ENCODE measurements around the gene MZF1.
A peak's percentile ranks its signal among the peaks of the same experiment; 100 is the strongest.
"Not testable (repeated sequence)": the region's sequence is repeated elsewhere in the genome, so short reads cannot be mapped to it uniquely, and the experiment has no call there.

Gene MZF1

DNA sequence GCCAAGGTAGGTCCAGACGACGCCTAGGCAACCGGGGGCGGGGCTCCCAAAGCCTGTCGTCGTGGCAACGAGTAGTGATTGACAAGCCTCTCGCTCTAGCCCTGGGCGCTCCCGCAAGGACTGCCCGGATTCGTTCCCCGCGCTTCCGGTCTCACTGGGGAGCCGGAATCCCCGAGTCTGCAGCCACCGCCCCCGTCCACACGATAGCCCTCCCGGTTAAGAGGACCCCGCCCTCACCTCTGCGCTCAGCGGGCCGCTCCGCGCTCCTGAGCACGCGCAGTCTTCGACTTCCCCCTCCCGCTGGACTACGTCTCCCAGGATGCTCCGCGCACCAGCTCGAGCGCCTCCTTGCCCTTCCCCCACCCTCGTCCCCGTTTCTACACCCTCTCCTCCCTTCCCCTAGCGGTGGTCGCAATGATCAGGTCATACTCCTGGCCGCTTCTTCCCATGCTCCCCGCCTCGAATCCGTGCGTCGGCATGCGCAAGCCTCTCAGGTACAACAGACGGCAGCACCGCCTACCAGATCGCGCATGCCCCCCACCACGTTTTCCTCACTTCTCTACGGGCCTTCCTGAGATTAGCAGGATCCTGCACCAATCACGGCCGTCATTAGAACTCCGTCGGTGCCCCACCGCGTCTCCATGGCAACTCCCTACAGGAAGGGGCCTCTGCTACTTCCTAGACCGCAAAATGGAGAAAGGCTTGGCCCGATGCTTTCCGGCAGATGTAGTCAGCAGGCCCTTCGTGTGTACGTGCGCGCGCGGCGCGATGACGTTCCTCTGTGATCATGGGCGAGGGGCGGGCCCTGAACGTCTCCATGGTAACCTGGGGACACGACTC lies at the start of gene MZF1:
Gene MZF1 (minus strand): TSS at position 518 of the 840 bp plus-strand sequence. CDS start 1,946 bp downstream, outside the sequence.
- DNase-seq (ENCODE audit: insufficient read length, low spot score) (peak; percentile 99), FAIRE-seq (no peak)
- TF ChIP-seq POLR2A (IDR thresholded peaks at IDR 0.05; ENCODE audit: low read depth, low read length), result peak; percentile 67

DNA sequence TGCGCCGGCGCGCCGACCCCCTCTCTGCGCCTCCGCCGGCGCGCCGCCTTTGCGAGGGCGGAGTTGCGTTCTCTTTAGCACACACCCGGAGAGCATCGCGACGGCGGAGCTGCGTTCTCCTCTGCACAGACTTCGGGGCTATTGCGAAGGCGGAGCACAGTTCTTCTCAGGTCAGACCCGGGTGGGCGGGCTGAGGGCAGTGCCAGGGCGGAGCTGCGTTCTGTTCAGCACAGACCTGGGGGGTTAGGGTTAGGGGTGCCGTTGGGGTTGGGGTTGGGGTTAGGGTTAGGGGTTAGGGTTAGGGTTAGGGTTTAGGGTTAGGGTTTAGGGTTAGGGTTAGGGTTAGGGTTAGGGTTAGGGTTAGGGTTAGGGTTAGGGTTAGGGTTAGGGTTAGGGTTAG lies 34.1 kb upstream of the MZF1 start:
- DNase-seq (ENCODE audit: insufficient read length, low spot score), result not testable (repeated sequence)

DNA sequence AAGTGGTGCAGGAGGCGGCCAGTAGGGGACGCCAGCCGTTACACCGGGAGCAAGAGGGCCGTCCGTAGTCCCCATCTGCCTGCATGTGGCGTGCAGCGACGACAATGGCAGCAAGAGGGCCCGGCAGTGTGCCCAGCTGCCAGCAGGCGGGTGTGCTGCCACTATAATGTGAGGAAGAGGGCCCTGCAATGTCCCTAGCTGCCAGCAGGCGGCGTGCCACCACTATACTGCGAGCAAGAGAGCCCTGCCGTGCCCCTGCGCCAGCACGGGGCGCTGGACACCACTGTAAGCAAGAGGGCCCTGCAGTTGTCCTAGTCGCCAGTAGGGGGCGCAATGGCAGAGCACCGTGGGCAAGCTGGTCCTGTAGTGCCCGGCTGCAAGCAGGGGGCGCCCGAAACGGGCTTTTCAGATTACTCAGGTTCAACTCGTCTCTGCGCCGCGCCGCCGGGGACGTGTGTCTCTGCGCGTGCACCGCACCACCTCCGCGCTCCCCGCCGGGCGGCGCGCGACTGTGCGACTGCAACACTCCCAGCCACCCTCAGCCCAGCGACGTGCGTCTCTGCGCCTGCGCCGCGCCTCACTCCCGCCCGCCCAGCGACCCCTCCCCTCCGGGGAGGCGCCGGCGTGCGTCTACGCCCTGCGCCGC lies 33.2 kb upstream of the MZF1 start:
- not testable (repeated sequence) for DNase-seq (ENCODE audit: insufficient read length, low spot score); FAIRE-seq

More for the DNA sequence above, 34.1 kb upstream of the MZF1 start:
- not testable (repeated sequence) for FAIRE-seq

DNA sequence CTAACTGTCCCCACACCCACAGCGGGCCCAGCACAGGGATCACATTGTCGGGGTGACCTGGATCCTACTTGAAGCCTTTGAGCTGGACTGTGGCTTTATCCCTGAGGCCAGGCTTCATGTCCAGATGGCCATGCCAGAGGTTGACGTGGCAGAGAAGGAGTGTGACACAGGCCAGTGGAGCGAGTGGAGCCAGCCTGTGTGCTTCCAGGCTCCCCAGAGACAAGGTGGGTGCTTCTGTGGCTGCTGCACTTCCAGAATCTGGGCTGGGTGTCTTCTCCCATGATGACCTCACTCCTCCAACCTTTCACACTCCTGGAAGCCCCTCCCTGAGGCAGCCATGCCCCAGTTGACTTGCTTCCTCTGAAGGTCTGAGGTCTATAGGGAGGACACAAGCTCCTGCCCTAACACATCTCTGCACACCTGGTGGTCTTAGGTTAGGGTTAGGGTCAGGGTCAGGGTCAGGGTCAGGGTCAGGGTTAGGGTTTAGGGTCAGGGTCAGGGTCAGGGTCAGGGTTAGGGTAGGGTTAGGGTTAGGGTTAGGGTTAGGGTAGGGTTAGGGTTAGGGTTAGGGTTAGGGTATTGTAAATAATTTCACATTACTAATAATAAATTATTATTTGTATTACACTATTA lies 13.1 kb upstream of the MZF1 start:
- FAIRE-seq, result no peak
- no peak for TF ChIP-seq POLR2A (IDR thresholded peaks at IDR 0.05; ENCODE audit: low read depth, low read length)
- no peak for DNase-seq (ENCODE audit: insufficient read length, low spot score)

DNA sequence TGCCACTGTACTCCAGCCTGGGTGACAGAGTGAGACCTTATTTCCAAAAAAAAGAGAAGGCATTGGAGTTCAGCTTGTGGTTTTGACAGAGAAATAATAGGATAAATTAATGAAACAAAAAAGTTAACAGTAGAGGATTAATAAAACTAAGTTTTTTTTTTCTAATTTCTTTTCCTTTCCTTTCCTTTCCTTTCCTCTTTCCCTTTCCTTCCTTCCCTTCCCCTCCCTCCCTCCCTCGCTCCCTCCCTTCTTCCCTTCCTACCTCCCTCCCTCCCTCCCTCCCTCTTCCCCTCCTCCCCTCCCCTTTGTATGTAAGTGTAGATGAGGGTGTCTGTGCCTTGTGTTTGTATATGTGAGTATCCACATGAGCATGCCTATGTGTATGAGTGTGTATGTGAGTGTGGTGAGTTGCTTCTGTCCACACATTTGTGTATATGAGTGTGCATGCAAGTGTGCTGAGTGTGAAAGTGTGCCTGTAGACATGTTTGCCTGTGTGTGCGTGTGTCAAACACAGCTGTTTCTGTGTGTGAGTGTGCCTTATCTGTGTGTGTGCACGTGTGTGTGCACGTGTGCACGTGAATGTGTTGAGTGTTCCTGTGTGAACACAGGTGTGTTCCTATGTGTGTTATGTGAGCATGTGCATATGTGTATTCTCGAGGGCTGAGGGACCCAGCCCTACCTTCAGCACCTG lies 12.5 kb upstream of the MZF1 start:
- DNase-seq (ENCODE audit: insufficient read length, low spot score) (no peak), FAIRE-seq (no peak)
- no peak for TF ChIP-seq POLR2A (IDR thresholded peaks at IDR 0.05; ENCODE audit: low read depth, low read length)

DNA sequence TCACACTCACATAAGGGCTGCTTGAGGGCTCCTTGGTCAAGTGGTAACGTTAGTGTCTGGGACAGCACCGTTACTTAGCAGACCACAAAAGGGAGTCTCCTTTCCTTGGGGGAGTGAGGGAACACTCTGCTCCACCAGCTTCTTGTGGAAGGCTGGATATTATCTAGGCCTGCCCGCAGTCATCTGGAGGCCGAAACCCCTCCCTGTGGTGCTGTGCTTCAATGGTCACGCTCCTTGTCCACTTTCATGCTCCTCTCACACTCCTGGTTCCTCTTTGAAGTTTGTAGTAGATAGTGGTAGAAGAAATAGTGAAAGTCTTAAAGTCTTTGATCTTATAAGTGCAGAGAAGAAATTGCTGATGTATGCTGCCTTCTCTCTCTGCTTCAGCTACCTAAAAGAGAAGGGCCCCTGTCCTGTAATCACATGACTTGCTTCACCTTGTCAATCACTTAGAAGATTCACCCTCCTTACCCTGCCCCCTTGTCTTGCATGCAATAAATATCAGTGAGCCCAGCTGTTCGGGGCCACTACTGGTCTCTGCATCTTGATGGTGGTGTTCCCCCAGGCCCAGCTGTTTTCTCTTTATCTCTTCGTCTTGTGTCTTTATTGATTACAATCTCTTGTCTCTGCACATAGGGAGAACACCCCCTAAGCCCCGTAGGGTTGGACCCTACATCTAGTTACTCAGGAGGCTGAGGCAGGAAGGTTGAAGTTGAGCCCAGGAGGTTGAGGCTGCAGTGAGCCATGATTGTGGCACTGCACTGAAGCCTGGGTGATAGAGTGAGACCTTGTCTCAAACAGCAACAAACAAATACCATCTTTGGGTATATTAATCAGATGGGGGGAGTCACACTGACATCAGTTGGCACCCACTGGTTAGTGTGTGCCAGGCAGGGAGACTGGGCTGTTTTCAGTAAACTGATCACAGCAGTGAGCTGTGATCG lies 11.6 kb upstream of the MZF1 start:
- FAIRE-seq, result no peak
- no peak for DNase-seq (ENCODE audit: insufficient read length, low spot score)
- no peak for TF ChIP-seq POLR2A (IDR thresholded peaks at IDR 0.05; ENCODE audit: low read depth, low read length)

DNA sequence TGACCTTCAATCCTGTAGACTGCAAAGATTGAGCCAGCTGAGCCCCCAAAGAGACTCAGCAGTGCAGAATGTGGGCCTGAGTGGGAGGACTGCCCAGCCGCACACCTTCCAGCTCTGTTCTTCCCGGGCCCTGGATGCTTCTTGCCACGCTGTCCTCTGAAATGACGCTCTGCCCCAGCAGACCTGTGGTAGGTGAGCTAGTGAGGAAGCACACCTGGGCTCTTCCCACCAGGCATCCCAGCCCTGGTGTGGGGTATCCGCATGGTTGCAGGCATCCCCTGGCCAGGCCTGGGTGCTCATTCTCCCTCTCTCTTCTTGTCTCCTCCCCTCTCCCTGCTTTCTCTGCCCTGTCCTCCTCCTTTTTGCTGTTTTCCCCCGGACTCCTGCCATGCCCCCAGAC lies 9.8 kb upstream of the MZF1 start:
- FAIRE-seq, result no peak

DNA sequence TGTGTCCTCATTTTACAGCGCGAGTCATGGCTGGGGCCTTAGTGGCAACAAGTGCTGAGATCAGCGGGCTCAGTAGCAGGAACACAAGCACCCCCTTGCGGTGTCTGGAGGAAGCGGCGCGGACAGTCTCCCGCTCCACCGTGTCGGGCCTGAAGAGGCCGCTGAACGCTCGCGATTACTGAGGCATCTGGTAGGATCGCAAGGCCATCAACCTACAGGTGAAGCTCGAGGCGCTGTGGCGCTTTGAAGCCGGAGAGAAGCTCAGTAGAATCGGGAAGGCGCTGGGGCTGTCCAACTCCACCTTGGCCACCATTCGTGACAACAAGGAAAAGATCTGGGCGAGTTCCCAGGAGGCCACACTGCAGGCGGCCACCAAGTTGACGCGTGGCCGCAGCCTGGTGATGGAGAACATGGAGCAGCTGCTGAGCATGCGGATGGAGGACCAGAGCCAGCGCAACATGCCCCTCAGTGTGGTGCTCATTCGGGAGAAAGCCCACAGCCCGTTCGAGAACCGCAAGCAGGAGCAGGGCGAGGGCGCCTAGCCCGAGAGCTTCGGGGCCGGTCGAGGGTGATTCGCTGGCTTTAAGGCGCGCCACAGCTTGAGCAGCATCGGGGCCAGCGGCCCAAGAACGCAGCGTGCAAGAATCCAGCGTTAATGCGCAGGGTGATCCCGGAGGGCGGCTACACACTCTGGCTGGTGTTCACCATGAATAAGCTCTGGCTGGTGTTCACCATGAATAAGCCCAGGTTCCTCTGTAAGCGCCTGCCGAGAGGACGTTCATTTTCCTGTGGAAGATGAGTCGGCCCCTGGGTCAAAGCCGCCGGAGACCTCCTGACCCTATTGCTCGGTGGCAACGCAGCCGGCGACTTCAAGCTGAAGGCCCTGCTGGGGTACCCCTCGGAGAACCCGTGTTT lies 8.3 kb upstream of the MZF1 start:
- FAIRE-seq (no peak), DNase-seq (ENCODE audit: insufficient read length, low spot score) (no peak)
- TF ChIP-seq POLR2A (IDR thresholded peaks at IDR 0.05; ENCODE audit: low read depth, low read length), result no peak

More for the DNA sequence above, 9.8 kb upstream of the MZF1 start:
- DNase-seq (ENCODE audit: insufficient read length, low spot score), result no peak
- TF ChIP-seq POLR2A (IDR thresholded peaks at IDR 0.05; ENCODE audit: low read depth, low read length), result no peak

DNA sequence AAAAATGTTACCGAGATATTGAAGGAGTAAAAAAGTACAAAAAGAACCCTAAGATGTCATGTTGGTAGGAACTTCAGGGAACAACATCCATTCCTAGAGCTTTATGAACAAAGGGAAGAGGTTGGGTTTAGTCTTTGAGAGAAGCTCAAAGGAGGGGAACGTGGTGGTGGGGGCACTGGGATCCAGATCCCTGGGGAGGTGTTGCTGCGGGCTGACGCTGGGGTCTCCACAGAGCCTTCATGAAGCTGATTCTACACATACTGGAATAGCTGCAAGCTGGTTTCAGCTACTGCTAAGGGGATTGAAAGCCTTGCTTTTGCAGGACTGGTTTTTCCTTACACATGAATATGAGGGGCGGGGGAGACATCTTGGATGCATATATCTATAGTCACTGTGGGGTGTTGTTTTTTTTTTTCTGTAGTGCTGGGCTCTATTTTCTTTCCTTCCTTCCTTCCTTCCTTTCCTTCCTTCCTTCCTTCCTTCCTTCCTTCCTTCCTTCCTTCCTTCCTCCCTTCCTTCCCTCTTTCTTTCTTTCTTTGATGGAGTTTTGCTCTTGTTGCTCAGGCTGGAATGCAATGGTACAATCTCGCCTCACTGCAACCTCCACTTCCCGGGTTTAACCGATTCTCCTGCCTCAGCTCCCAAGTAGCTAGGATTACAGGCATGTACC lies 6.5 kb upstream of the MZF1 start:
- FAIRE-seq (no peak), DNase-seq (ENCODE audit: insufficient read length, low spot score) (no peak)
- TF ChIP-seq POLR2A (IDR thresholded peaks at IDR 0.05; ENCODE audit: low read depth, low read length), result no peak

DNA sequence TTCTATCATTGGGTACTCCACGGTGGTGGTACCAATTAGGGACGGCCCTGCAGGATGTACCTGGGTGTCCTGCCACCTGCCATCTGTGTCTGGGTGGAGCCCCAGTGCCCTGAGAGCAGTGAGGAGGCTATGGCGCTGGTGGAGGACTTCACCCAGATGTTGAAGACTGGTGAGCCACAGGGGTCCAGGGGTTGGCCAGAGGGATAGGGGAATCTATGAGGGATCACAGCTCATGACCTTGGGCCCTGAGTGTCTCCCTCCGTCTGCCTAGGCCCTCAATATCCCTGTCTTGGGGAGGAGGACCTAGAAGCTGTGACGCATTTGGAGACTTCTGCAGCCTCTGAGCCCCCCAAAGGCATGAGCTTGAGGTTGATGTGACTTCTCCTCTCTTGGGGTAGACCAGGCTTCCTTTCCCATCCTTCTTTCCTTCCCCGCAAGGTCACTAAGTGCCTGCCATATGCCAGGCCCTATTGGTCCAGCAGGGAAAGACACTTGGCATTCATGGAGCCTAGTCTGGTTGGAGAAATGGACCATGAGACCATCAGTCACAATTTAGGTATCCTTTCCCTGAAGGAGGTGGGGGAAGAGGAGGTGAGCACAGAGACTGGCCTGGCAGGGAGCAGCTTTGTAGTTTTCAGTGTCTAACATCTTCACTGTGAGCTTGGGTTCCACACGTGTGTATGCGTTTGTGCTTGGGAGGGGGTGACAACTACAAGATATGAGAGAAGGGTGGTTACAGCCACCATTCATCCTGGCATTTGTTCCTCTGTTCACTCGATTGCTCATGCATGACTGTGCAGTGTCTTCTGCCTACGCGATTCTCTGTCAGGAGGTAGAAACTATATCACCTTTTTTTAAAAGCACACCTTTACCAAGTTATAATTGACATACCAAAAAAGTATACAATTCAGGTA lies 5.1 kb upstream of the MZF1 start:
- DNase-seq (ENCODE audit: insufficient read length, low spot score) (no peak), FAIRE-seq (no peak)
- no peak for TF ChIP-seq POLR2A (IDR thresholded peaks at IDR 0.05; ENCODE audit: low read depth, low read length)

DNA sequence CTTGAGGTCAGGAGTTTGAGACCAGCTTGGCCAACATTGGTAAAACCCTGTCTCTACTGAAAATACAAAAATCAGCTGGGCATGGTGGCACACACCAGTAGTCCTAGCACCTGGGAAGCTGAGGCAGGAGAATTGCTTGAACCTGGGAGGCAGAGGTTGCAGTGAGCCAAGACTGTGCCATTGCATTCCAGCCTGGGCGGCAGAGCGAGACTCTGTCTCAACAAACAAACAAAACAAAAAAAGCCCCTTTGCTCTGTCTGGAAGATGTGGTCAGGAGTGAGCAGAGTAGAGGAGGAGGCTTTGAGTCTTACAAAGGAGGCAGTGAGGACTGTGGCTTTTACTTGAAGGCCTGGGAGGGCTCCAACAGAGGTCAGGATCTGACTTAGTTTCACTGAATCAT lies 4.4 kb upstream of the MZF1 start:
- FAIRE-seq; DNase-seq (ENCODE audit: insufficient read length, low spot score): not testable (repeated sequence)

All from H54 (cell line).